Activated CD4-positive, alpha-beta T cell treated with anti-CD3 and anti-CD28 coated beads, Interleukin-2, amount 50 U/mL, for 4 hours (primary cell): ENCODE data around the gene SVOPL.
"Not testable (repeated sequence)": the region's sequence is repeated elsewhere in the genome, so short reads cannot be mapped to it uniquely, and the experiment has no call there.

Source experiments
- DNase-seq, 2 experiments: peaks; one replicate each; pipeline ENCODE4 v3.0.0-alpha.2; 2020

SVOPL gene

GRCh38 chr7:138698281-138698680 lies 2.9 kb downstream of the SVOPL start:
- DNase-seq: no peak

GRCh38 chr7:138697535-138698182 lies 3.5 kb downstream of the SVOPL start:
- no peak for DNase-seq

DNA sequence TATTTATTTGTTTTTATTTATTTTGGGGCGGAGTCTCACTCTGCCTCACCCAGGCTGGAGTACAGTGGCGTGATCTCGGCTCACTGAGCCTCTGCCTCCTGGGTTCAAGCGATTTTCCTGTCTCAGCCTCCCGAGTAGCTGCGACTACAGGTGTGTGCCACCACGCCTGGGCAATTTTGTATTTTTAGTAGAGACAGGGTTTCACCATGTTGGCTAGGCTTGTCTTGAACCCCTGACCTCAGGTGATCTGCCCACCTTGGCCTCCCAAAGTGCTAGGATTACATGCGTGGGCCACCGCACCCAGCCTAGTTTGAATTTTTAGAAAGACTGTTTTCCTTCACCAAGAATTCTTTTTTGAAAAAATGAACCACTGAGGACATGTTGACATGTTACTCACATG lies 5.4 kb downstream of the SVOPL start:
- not testable (repeated sequence) for DNase-seq

DNA sequence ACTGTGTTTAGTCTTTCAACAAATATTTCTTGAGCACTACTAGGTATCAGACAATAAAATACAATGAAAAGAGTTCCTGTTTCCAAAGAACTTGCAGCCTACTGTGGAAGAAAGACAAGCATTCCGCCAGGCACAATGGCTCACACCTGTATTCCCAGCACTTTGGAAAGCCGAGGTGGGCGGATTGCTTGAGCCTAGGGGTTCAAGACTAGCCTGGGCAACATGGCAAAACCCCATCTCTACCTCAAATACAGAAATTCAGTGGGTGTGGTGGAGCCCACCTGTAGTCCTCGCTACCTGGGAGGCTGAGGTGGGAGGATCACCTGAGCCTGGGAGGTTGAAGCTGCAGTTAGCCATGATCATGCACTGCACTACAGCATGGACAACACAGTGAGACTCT lies 6.1 kb downstream of the SVOPL start:
- no peak for DNase-seq

- no peak for DNase-seq
Measured at GRCh38 chr7:138691178-138691577, 10.0 kb downstream of the SVOPL start.

GRCh38 chr7:138690495-138690894 lies 10.7 kb downstream of the SVOPL start:
- no peak for DNase-seq

DNA sequence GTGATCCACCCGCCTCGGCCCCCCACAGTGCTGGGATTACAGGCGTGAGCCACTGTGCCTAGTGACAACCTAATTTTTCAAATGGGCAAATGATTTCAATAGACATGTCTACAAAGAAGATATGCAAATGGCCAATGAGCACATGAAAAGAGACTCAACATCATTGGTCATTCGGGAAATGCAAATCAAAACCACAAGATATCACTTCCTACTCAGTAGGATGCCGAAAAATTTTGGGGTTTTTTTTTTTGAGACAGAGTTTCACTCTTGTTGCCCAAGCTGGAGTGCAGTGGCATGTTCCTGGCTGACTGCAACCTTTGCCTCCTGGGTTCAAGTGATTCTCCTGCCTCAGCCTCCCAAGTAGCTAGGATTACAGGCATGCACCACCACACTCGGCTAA lies 13.1 kb downstream of the SVOPL start:
- DNase-seq: not testable (repeated sequence)

- DNase-seq: no peak
Measured at GRCh38 chr7:138684340-138684739, 16.8 kb downstream of the SVOPL start.

GRCh38 chr7:138679793-138680192 lies 21.4 kb downstream of the SVOPL start:
- DNase-seq: no peak

DNA sequence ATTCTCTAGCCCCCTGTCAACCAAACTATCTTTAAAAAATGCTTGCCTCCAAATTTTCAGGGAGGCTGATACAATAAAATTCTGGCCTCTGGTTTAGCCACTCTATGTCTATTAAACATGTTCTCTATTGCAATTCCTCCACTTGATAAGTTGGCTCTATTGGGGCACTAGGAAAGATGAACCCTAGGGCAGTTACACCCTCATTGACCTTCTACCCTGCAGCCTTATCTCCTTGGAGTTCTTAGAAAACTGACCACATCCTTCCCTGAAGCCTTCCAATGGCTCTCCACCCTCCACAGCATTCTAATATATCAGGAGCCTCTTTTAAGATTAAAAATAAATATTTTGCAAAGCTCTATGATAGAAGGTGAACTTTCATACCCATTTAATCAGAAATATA lies 30.6 kb downstream of the SVOPL start:
- no peak for DNase-seq

DNA sequence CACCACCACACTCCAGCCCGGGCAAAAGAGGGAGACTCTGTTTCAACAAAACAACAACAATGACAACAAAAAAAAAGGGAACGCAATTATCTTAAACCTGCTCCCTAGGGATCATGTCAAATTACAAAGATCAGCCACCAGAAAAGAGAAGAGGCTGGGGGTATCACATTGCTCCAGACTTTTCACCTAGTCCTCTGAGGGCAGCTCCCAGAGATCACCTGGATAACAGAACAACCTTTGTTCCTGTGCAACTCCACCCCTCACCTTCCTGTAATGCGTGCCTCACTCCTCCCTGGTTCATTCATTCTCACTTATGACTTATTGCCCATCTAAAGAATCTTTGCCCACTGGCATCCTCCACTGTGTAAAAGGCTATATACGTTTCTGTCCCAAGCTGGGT lies 31.8 kb downstream of the SVOPL start:
- no peak for DNase-seq

- DNase-seq: no peak
Measured at GRCh38 chr7:138668946-138669345, 32.2 kb downstream of the SVOPL start.

- DNase-seq: no peak
Measured at GRCh38 chr7:138668229-138668596, 32.9 kb downstream of the SVOPL start.

- DNase-seq: no peak
Measured at GRCh38 chr7:138667535-138668228, 33.5 kb downstream of the SVOPL start.

DNA sequence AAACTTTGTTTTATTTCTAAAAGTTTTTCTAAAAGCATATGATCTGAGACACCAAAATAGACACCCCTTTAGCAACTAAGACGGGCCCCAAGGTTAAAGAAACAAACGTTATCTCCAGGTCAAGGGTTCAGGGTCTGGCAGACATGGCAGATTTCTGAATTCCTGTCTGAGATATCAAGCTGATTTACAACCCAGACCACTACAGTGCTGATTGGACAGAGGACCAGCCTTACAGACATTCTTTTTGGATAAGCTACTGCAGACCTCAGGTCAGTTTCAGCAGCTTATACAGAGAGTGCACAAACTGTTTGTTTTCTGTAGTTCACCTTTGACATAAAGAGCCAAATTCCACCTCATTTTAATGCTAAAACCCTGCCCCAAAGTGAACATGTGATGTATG lies 34.8 kb downstream of the SVOPL start:
- DNase-seq: no peak

DNA sequence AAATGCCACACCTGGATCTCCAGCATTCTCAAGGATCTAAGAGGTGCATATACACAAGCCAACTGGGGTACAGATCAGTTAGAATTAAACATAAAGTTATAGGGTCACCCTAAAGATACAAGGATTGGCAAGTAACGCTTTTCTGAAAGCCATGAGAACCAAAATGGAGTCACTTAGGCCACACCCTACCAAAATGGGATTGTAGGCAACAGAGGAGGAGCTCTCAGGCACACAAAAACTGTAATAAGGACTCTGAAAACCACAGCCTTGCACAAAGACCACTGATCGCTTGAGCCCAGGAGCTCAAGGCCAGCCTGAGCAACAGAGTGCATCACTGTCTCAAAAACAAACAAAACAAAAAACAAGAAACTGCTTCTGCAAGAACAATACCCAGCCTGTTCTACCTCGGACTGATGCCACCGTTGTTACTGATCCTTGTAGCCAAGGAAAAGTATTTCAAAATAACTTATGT lies 35.5 kb downstream of the SVOPL start:
- no peak for DNase-seq

GRCh38 chr7:138665249-138665648 lies 35.9 kb downstream of the SVOPL start:
- no peak for DNase-seq

GRCh38 chr7:138663725-138664710 lies 37.1 kb downstream of the SVOPL start:
- no peak for DNase-seq

GRCh38 chr7:138662991-138663320 lies 38.2 kb downstream of the SVOPL start:
- DNase-seq: no peak

DNA sequence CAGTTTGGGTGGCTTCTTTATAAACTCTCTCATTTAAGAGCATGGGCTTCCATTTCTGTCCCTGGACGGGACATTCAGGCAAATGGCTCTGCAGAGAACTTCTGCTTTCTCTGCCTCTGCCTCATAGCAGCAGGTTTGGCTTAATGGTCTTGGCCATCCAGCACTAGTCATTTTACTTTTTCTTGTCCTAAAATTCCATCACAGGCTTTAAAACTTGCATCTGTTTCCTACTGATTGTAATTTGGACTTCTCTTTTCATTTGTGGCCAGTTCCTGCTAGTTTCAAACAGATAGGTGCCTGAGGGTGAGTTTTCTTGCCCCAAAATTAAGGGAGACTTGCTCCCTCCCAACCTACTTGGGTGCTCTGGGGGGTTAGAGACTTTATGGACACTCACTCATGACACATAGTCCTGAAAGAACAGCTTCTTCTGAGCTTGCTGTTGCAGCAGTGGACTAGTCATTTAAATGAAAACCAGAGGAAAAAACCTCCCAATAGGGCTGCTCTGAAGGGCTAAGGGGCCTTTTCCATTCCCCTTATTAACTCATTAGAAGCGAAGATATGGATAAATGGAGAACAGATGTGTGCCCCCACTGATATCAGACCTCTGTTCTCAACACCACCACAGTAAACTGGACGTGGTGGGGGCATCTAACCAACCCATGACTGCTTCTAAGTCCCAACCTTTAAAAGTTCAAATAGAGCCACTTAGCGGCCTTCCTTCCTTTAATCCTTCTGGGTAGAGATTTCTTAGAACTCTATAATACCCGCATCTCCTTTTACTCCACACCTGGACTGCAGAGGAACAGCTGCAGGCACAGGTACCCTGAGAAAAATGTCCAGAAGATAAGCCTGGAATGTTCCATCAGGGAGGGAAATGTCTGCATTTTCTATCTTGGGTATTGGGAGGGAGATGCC lies 38.8 kb downstream of the SVOPL start:
- DNase-seq: no peak

DNA sequence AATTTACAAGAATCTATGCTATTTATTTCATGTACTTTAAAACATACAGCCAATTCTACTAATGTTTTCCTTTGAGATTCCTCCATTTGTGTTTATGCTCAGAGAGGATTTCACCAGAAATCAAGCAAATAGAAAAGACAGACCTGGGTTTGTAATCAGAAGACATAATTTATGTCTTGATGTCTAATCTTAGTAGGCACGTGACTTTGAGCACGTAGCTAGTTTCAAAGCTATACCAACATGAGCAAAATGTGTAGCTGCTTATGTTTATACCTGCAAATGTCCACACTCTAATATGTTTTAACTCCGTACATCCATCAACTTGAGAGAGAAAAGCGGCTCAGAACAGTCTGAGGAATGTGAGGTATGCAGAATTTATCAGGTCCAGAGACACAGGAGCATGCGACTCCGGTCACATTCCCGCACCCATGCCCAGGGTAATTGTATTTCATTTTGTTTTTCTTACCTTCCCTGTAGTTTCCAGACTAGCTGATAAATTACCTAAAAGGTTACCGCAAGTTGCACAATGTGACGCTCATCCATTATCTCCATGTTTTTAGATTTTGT lies 40.0 kb downstream of the SVOPL start:
- DNase-seq: no peak

DNA sequence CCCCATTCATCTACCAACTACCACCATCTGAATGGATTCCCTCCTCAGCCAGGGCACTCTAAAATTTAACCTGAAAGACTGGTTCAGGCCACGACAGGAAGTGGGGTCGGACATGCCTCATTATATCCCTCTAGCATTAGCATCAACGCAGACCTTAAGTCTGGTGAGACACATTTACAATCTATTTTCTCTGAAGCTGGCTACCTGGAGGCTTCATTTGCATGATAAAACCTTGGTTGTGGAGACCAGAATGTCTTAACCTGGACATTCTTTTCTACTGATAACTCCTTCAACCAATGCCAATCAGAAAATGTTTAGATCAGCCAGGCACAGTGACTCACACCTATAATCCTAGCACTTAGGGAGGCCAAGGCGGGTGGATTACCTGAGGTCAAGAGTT lies 42.3 kb downstream of the SVOPL start:
- DNase-seq: no peak
